ENCODE results near the gene GUCD1. TPM values are rescaled to one million over a fixed set of nuclear protein-coding genes. Genes with fewer than 3 reads are reported as not detected.
A peak's percentile ranks its signal among the peaks of the same experiment; 100 is the strongest.

The GUCD1 gene
- total and polyA plus RNA-seq, 9 of the 15 experiments (the other 6 are each of a cell fraction or from before 2014, with no cell fraction given), result 31.5 to 67.8 (median 50.3) TPM

DNA sequence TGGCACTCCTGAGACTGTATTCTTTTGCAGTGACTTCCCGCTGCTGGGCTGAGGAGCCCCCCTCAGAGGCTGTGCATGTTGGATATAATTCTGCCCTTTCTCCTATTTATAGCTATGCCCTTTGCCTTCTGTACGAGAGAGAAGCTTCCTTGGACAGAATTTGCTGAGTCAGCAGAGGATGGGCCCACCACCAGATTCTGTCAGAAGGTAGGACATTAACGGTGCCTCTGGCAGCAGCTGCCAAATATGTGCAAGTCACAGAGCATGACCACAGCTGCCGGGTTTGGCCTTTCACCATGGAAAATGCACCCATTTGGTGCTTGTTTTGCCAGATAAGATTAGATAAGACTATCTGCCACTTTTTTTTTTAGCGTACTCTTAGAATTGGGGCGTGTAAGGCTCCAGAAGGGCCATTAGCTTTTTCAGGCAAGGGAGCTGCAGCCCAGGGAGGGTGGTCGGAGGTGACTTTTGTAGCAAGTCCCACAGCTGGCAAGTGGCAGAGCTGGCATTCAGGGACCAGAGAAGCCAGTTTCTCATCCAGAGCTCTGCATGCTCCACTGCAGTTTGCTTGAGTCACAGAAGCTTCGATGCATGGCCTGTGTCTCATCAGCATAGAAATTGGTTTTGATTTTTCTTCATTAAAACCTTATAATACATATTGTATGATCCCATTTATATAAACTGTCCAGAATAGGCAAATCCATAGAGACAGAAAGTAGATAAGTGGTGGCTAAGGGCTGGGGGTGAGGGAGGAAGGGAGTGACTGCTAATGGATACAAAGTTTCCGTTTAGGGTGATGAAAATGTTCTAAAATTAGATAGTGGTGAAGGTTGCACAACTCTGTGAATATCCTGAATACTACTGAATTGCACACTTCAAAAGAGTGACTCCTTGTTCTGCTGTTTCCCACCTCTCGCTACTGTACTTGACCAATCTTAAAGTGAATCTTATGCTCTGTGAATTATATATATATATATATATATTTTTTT is 44.0 kb downstream of the GUCD1 start (continued):
- TF ChIP-seq GTF2E2 (tag; IDR thresholded peaks at IDR 0.05) (no peak), ZSCAN32 (CRISPR knock-in tag; IDR thresholded peaks at IDR 0.05) (no peak), NFE2 (IDR thresholded peaks at IDR 0.05; ENCODE audit: low read depth) (peak; percentile 90), RBM25 (IDR thresholded peaks at IDR 0.05; ENCODE audit: low read depth, low read length, severe bottlenecking) (no peak), ZNF717 (CRISPR knock-in tag; IDR thresholded peaks at IDR 0.05) (no peak), ZNF766 (CRISPR knock-in tag; conservative IDR thresholded peaks at IDR 0.05) (no peak), U2AF1 (optimal IDR thresholded peaks at IDR 0.05; ENCODE audit: low read depth, low read length) (no peak), ZNF644 (tag; IDR thresholded peaks at IDR 0.05; ENCODE audit: low read depth) (no peak), ZBTB8A (IDR thresholded peaks at IDR 0.05; ENCODE audit: partially characterized antibody) (no peak), ZNF384 (IDR thresholded peaks at IDR 0.05; ENCODE audit: low read depth, low read length) (peak; percentile 63), EP300 (IDR thresholded peaks at IDR 0.05; ENCODE audit: low read length) (peak; percentile 44), SAFB2 (IDR thresholded peaks at IDR 0.05; ENCODE audit: borderline replicate concordance, low read depth, low read length, severe bottlenecking) (no peak), ZFP36 (IDR thresholded peaks at IDR 0.05; ENCODE audit: low read depth, low read length, partially characterized antibody) (no peak), RBFOX2 (IDR thresholded peaks at IDR 0.05; ENCODE audit: low read depth, low read length) (no peak), MCM5 (IDR thresholded peaks at IDR 0.05; ENCODE audit: low read depth) (no peak)
- TF ChIP-seq, protein P1, sequence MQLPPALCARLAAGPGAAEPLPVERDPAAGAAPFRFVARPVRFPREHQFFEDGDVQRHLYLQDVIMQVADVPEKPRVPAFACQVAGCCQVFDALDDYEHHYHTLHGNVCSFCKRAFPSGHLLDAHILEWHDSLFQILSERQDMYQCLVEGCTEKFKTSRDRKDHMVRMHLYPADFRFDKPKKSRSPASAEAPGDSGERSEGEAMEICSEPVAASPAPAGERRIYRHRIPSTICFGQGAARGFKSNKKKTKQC (CRISPR knock-in tag; IDR thresholded peaks at IDR 0.05), result no peak
- TF ChIP-seq, protein P2, sequence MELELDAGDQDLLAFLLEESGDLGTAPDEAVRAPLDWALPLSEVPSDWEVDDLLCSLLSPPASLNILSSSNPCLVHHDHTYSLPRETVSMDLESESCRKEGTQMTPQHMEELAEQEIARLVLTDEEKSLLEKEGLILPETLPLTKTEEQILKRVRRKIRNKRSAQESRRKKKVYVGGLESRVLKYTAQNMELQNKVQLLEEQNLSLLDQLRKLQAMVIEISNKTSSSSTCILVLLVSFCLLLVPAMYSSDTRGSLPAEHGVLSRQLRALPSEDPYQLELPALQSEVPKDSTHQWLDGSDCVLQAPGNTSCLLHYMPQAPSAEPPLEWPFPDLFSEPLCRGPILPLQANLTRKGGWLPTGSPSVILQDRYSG (tag; conservative IDR thresholded peaks at IDR 0.05; ENCODE audit: low read depth), result no peak
- TF ChIP-seq, protein P3, sequence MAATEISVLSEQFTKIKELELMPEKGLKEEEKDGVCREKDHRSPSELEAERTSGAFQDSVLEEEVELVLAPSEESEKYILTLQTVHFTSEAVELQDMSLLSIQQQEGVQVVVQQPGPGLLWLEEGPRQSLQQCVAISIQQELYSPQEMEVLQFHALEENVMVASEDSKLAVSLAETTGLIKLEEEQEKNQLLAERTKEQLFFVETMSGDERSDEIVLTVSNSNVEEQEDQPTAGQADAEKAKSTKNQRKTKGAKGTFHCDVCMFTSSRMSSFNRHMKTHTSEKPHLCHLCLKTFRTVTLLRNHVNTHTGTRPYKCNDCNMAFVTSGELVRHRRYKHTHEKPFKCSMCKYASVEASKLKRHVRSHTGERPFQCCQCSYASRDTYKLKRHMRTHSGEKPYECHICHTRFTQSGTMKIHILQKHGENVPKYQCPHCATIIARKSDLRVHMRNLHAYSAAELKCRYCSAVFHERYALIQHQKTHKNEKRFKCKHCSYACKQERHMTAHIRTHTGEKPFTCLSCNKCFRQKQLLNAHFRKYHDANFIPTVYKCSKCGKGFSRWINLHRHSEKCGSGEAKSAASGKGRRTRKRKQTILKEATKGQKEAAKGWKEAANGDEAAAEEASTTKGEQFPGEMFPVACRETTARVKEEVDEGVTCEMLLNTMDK (IDR thresholded peaks at IDR 0.05; ENCODE audit: borderline replicate concordance, insufficient read depth, low read depth, low read length, poor library complexity, severe bottlenecking), result no peak
- TF ChIP-seq, protein P4, sequence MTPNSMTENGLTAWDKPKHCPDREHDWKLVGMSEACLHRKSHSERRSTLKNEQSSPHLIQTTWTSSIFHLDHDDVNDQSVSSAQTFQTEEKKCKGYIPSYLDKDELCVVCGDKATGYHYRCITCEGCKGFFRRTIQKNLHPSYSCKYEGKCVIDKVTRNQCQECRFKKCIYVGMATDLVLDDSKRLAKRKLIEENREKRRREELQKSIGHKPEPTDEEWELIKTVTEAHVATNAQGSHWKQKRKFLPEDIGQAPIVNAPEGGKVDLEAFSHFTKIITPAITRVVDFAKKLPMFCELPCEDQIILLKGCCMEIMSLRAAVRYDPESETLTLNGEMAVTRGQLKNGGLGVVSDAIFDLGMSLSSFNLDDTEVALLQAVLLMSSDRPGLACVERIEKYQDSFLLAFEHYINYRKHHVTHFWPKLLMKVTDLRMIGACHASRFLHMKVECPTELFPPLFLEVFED (CRISPR knock-in tag; conservative IDR thresholded peaks at IDR 0.05), result no peak
- TF ChIP-seq, protein P5, sequence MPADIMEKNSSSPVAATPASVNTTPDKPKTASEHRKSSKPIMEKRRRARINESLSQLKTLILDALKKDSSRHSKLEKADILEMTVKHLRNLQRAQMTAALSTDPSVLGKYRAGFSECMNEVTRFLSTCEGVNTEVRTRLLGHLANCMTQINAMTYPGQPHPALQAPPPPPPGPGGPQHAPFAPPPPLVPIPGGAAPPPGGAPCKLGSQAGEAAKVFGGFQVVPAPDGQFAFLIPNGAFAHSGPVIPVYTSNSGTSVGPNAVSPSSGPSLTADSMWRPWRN (IDR thresholded peaks at IDR 0.05; ENCODE audit: low read depth), result 0 out of 2 replicates have a peak, but pooled peaks have one; percentile 7
- TF ChIP-seq, protein P6, sequence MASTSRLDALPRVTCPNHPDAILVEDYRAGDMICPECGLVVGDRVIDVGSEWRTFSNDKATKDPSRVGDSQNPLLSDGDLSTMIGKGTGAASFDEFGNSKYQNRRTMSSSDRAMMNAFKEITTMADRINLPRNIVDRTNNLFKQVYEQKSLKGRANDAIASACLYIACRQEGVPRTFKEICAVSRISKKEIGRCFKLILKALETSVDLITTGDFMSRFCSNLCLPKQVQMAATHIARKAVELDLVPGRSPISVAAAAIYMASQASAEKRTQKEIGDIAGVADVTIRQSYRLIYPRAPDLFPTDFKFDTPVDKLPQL (IDR thresholded peaks at IDR 0.05; ENCODE audit: extremely low read depth, insufficient read length), result no peak
